Bronchial epithelial cell (primary cell): ENCODE data around the gene RBPMS2. TPM values are rescaled to one million over a fixed set of nuclear protein-coding genes. Genes with fewer than 3 reads are reported as not detected.
"Not testable (repeated sequence)": the region's sequence is repeated elsewhere in the genome, so short reads cannot be mapped to it uniquely, and the experiment has no call there.

Experiments
- DNase-seq: peaks from one replicate; pipeline ENCODE4 v3.0.0-alpha.2; 2010; ENCODE audit warnings: low read depth
- FAIRE-seq: peaks from 2 replicates; lab custom pipeline; 2011; peaks lifted over from hg19 to GRCh38; lab: Jason Lieb, UNC
- H3K27me3 ChIP-seq: 2 replicates; pipeline ENCODE4 v1.5.1; 2011; ENCODE audit warnings: low read length; ENCODE audit not compliant: control insufficient read depth, insufficient read depth
- H3K36me3 ChIP-seq: 2 replicates; pipeline ENCODE4 v1.5.1; 2011; ENCODE audit warnings: low read length; ENCODE audit not compliant: control insufficient read depth, insufficient read depth
- H3K4me3 ChIP-seq: 2 replicates; pipeline ENCODE4 v1.5.1; 2011; ENCODE audit warnings: mild to moderate bottlenecking, low read depth, low read length, control low read depth
- CTCF ChIP-seq: IDR thresholded peaks from 2 replicates; pipeline ENCODE4 v1.5.1; 2011; ENCODE audit warnings: mild to moderate bottlenecking, moderate library complexity, low read length, control low read depth, inconsistent platforms; ENCODE audit not compliant: insufficient read depth, severe bottlenecking
- total RNA-seq: library from RNA; depleted of rRNA; stranded (reverse); fragments of >200 nt; gene quantifications from 2 replicates; pipeline ENCODE4 v1.2.1, GENCODE V29; 2014

Gene RBPMS2
- not detected in 2 replicates for total RNA-seq

- H3K27me3 ChIP-seq: peaks cover 20% of the 10 kb centered on the region
- no peaks in the 10 kb centered on the region for H3K36me3 ChIP-seq
- FAIRE-seq: no peak
- DNase-seq: no peak
- TF ChIP-seq CTCF: no peak
- peak within 1 kb of the TSS; percentile 24 for H3K4me3 ChIP-seq
Observed at GRCh38 chr15:64775551-64776401, at the start of gene RBPMS2. RBPMS2 (minus strand) TSS chr15:64775589; CDS start chr15:64775319, 270 bp downstream.

- H3K4me3 ChIP-seq: peak overlapping the region; percentile 43
- DNase-seq: no peak
- FAIRE-seq: no peak
- H3K27me3 ChIP-seq: no peaks in the 10 kb centered on the region
- no peak for TF ChIP-seq CTCF
- no peaks in the 10 kb centered on the region for H3K36me3 ChIP-seq
Observed at GRCh38 chr15:64824929-64825430, 49.6 kb upstream of the RBPMS2 start.

GRCh38 chr15:64816452-64816851, 41.1 kb upstream of the RBPMS2 start:
- no peak for FAIRE-seq
- H3K36me3 ChIP-seq: no peaks in the 10 kb centered on the region

GRCh38 chr15:64814965-64815364, 39.6 kb upstream of the RBPMS2 start:
- DNase-seq, H3K27me3 ChIP-seq, H3K36me3 ChIP-seq, FAIRE-seq, H3K4me3 ChIP-seq: not testable (repeated sequence)

More at GRCh38 chr15:64816452-64816851, 41.1 kb upstream of the RBPMS2 start:
- Histone ChIP-seq H3K4me3 (no peak overlapping the region), H3K27me3 (no peaks in the 10 kb centered on the region)
- TF ChIP-seq CTCF: no peak
- DNase-seq: no peak

GRCh38 chr15:64814283-64814682, 38.9 kb upstream of the RBPMS2 start:
- not testable (repeated sequence) for H3K27me3 ChIP-seq, FAIRE-seq, DNase-seq, H3K36me3 ChIP-seq, H3K4me3 ChIP-seq

- DNase-seq (no peak), FAIRE-seq (no peak)
- H3K27me3 ChIP-seq: no peaks in the 10 kb centered on the region
- no peak overlapping the region for H3K4me3 ChIP-seq
- TF ChIP-seq CTCF: no peak
- H3K36me3 ChIP-seq: no peaks in the 10 kb centered on the region
Observed at GRCh38 chr15:64813075-64813474, 37.7 kb upstream of the RBPMS2 start.
